IPS DF 6.9 (cell line): ENCODE measurements around the gene LRRFIP1.
A peak's percentile ranks its signal among the peaks of the same experiment; 100 is the strongest.

Experiments
- DNase-seq: peaks from one replicate; pipeline ENCODE4 v3.0.0-alpha.2; 2013; ENCODE audit warnings: low read depth, low spot score
- H3K27ac ChIP-seq: one replicate; pipeline ENCODE4 v1.5.1; 2013; ENCODE audit warnings: low read length, control low read depth
- H3K27me3 ChIP-seq: 2 replicates; pipeline ENCODE4 v1.6.1; 2013; ENCODE audit warnings: mild to moderate bottlenecking, low read length; ENCODE audit not compliant: control insufficient read depth, insufficient read depth
- H3K36me3 ChIP-seq: 2 replicates; pipeline ENCODE4 v1.6.1; 2013; ENCODE audit warnings: low read length; ENCODE audit not compliant: control insufficient read depth, insufficient read depth
- H3K4me1 ChIP-seq: 2 replicates; pipeline ENCODE4 v1.6.1; 2013; ENCODE audit warnings: low read length; ENCODE audit not compliant: control insufficient read depth, insufficient read depth
- H3K4me3 ChIP-seq: 2 replicates; pipeline ENCODE4 v1.5.1; 2013; ENCODE audit warnings: mild to moderate bottlenecking, low read length
- H3K9me3 ChIP-seq: 2 replicates; pipeline ENCODE4 v1.6.1; 2013; ENCODE audit warnings: low read length, inconsistent platforms; ENCODE audit not compliant: control insufficient read depth, insufficient read depth
- WGBS: extraction: QIAGEN DNeasy Blood & Tissue Kit; methylation state at CpG from one replicate; pipeline ENCODE4 v1.1.7; 2013; ENCODE audit warnings: mixed read lengths, missing lambda C conversion rate; ENCODE audit not compliant: insufficient read length, insufficient coverage; 5-methylcytosine and 5-hydroxymethylcytosine counted together

The LRRFIP1 gene

DNA sequence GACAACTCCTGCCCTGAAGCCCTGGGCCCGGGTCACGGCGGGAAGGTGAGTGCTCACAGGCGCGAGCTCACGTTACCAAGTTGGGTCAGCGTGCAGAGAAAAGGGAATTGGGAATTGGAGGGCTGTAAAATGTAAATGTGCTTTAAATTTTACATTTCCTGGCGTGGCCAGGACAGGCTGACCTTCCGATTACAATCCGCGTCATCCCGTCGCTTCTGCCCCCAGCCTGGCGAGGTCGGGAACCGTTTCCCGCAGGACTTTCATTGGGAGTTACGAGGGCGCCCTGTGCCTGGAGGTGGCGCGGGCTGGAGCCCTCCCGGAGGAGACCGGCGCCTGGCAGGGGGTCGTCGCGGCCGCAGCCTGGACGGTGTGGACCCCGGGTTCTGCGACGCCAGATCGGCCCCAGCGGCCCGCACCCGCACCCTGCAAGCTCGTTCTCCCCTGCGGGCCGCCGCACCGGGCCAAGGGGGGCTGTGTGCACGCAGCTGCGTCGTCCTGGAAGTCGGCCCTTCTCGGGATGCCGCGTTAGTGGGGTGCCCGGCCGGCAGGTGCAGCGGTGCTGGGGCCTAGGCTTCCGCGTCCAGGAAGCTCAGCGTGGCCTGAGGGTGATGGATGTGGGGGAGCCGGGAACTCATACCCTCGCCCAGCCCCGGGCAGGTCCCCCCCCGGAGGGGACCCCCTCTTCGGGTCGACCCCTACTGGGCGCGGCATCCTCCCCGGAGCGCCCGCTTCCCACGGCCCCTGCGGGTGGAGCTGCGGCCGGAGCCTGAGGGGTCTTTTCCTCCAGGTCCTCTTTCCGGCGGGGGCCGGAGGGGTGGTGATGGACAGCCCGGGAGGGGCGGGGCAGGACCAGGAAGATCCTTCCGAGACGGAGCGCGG lies 63.9 kb downstream of the LRRFIP1 start:
- WGBS, result no CpG with 5 or more reads among the region's 78 CpGs
- DNase-seq, result no peak
- Histone ChIP-seq H3K4me1 (peaks cover 11% of the 10 kb centered on the region), H3K36me3 (no peaks in the 10 kb centered on the region), H3K27ac (no peak overlapping the region), H3K9me3 (no peaks in the 10 kb centered on the region), H3K27me3 (no peaks in the 10 kb centered on the region), H3K4me3 (peak overlapping the region; percentile 86)

DNA sequence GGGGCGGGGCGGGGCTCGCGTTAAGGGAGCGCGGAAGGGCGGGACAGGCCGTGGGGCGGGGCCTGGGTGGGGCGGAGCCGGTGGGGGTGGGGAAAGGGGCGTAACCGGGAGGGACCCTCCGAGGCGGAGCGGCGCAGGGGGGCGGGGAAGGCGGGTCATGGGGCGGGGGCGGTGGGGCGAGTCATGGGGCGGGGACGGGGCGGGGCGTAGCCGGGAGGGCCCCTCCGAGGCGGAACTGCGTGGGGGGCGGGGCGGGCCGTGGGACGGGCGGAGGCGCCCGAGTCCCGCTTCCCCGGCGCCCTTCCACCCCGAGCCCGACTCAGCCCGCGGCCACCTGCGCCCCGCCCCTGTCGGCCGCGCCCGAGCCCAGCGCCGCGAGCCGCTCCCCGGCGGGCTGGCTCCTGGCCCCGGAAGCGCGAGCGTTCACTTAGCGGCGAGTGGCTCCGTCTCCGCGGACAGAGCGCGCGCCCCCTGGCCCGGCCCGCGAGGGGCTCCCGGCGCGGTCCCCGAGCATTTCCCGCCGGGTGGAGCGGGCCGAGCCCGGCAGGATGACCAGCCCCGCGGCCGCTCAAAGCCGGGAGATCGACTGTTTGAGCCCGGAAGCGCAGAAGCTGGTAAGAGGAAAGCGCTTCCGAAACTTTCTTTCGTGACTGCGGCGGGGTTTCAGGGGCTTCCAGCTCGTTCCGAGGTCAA lies 64.7 kb downstream of the LRRFIP1 start:
- H3K9me3 ChIP-seq, result no peaks in the 10 kb centered on the region
- H3K4me1 ChIP-seq, result peaks cover 11% of the 10 kb centered on the region
- H3K4me3 ChIP-seq, result peak overlapping the region; percentile 86
- no peak overlapping the region for H3K27ac ChIP-seq
- no peaks in the 10 kb centered on the region for H3K36me3 ChIP-seq
- no peak for DNase-seq
- WGBS, result no CpG with 5 or more reads among the region's 94 CpGs
- H3K27me3 ChIP-seq, result no peaks in the 10 kb centered on the region

DNA sequence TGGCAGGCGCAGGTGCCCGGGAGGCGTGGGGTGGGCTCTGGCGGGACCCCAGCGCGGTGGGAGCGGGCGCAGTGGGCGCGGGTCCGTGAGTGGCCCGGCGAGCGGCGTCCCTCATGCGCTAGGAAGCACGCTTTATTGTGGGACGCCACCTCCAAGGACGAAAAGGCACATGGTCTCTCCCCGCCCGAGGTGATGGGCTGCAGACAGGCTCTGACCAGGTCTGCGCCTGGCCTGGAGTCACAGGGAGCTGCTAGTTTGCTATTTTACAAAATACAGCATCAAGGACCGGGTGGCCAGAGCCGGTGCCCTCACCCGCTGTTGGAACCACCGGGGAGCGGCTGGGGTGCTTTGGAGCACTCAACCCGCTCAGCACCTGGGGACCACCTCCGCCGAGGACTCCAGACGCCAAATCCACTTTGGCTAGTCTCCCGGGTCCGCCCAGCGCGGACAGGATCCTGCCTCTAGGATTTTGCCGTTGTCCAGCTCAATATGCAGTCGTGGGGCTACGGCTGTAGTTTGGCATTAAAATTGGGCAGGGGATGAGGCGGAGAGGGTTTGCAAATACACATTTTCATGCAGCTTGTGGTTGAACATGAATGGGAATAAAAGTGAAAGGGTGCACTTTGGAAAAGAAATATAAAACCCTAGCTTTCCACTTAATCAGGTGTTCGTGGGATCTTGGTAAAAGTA lies 65.4 kb downstream of the LRRFIP1 start:
- H3K27ac ChIP-seq, result no peak overlapping the region
- H3K4me3 ChIP-seq, result peak overlapping the region; percentile 64
- H3K27me3 ChIP-seq, result no peaks in the 10 kb centered on the region
- H3K9me3 ChIP-seq, result no peaks in the 10 kb centered on the region
- peaks cover 11% of the 10 kb centered on the region for H3K4me1 ChIP-seq
- WGBS, result no CpG with 5 or more reads among the region's 40 CpGs
- no peaks in the 10 kb centered on the region for H3K36me3 ChIP-seq
- no peak for DNase-seq

DNA sequence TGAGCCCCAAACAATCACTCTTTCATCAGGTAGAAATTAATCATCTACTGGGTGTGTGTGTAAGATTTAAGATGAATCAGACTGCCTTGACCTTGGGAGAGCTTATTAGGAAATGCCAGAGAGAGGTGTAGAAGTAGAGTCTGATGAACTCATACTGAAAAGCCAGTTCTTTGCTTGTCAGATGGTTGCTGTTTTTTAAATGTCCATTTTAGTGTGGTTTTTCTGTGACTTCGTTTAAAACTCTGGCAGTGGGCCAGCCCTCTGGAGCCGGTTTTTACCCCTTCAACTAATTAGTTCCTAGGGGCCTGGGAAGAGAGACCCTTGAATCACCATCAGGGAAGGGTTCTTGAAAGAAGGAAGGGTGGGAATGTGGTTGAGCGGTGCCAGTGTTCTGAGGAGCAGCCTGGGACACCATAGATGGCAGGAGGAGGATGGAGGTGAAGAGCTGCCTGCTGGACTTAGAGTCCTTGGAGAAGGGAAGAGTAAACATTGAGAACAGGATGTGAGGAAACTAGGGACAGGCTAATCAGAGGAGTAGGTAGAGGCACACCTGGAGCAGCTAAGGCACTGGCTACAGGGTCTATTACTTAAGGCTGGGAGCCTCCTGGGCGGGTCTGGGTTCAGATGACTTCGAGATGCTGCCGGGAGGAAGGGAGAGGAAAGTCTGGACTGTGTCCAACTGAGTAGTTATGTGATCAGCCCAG lies 66.1 kb downstream of the LRRFIP1 start:
- no peaks in the 10 kb centered on the region for H3K9me3 ChIP-seq
- no peaks in the 10 kb centered on the region for H3K27me3 ChIP-seq
- no peak overlapping the region for H3K27ac ChIP-seq
- no peak overlapping the region; the same call in 1 of the 2 replicates for H3K4me3 ChIP-seq
- peaks cover 11% of the 10 kb centered on the region for H3K4me1 ChIP-seq
- no peak for DNase-seq
- no peaks in the 10 kb centered on the region for H3K36me3 ChIP-seq
- no CpG with 5 or more reads among the region's 6 CpGs for WGBS

DNA sequence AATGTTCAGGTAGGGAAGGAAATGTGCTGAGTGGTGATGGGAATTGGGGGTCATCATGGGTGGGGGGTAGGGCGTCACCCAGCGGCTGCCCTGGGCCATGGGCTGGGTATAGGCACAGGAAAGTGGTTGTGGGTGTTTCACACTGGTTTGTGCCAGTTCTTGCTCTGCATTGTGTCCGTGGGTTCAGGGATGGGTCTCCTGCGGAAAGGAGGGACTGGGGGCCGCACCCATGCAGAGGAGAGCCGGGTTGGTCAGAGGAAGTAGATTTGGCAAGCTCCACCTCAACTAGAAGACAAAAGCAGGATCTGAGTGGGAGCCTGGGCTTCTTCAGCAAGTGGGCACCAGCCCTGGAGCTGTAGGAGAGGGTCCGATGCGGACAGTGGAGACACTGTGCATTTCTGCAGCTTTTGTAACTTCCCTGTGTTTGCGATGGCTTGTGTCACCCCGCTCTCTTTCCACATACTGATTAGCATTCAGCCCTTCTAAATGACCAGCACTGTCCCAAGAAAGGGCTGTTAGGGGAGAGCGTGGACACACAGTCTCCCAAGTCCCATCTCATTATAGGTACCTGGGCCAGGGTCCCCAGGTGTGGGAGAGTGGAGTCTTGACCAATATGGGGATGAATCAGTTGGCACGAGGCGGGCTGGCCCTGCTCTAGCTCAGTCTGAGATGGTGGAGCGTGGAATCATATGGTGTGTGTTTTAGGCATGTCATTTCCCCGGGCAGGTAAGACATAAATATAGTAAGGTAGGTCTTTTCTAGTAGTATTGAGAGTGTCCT lies 67.2 kb downstream of the LRRFIP1 start:
- no peak overlapping the region for H3K27ac ChIP-seq
- no CpG with 5 or more reads among the region's 15 CpGs for WGBS
- H3K27me3 ChIP-seq, result no peaks in the 10 kb centered on the region
- no peak overlapping the region for H3K4me3 ChIP-seq
- H3K9me3 ChIP-seq, result no peaks in the 10 kb centered on the region
- H3K4me1 ChIP-seq, result peaks cover 11% of the 10 kb centered on the region
- no peaks in the 10 kb centered on the region for H3K36me3 ChIP-seq
- no peak for DNase-seq

DNA sequence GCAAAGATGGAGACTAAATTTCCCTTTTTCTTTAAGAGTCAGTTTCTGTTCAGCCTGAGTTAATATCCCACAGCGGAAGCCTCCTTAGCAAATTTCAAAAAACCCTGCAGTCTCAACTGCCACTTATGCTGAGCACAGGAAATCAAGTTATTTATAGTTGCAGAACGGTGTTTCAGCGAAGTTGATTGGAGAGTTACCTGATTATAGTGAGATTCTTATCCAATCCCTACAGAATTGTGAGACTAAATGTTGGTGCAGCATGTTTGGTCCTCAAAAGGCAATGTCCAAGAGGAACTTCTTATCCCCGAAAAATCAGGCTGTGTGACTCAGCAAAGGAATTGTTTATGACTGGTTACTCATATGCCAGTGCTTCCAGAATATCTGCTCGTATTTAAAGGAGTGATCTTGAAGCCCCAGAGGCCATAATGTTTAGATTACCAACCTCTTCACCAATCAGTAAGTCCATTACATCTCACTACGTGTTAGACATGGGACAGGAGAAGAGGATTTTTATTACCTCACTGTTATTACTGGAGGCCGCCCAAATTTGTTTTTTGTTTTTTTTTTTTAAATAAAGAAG lies 67.9 kb downstream of the LRRFIP1 start:
- peaks cover 16% of the 10 kb centered on the region for H3K4me1 ChIP-seq
- no peak overlapping the region for H3K4me3 ChIP-seq
- WGBS, result no CpG with 5 or more reads among the region's 7 CpGs
- no peak for DNase-seq
- H3K36me3 ChIP-seq, result no peaks in the 10 kb centered on the region
- H3K27ac ChIP-seq, result no peak overlapping the region
- no peaks in the 10 kb centered on the region for H3K9me3 ChIP-seq
- H3K27me3 ChIP-seq, result no peaks in the 10 kb centered on the region

DNA sequence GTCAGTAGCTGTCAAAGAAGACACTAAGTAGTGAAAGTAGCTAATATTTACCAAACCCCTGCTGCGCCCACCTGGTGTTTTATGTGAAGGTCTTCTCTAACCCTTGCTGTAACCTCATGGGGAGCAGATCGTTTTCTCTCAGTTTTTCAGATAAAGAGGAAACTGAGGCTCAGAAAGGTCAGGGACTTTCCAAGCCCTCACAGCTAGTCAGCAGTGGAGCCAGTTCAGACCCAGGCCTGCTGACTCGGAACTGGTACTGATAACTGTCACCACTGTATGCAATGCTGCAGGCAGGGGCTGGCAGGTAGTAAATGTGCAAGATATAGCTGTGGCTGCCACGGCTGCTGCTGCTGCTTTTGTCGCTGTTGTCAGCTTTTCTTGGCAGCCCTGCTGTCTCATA lies 69.1 kb downstream of the LRRFIP1 start:
- Histone ChIP-seq H3K27me3 (no peaks in the 10 kb centered on the region), H3K4me3 (no peak overlapping the region), H3K27ac (no peak overlapping the region), H3K9me3 (no peaks in the 10 kb centered on the region), H3K4me1 (peaks cover 24% of the 10 kb centered on the region), H3K36me3 (no peaks in the 10 kb centered on the region)
- no CpG with 5 or more reads among the region's 5 CpGs for WGBS
- no peak for DNase-seq

DNA sequence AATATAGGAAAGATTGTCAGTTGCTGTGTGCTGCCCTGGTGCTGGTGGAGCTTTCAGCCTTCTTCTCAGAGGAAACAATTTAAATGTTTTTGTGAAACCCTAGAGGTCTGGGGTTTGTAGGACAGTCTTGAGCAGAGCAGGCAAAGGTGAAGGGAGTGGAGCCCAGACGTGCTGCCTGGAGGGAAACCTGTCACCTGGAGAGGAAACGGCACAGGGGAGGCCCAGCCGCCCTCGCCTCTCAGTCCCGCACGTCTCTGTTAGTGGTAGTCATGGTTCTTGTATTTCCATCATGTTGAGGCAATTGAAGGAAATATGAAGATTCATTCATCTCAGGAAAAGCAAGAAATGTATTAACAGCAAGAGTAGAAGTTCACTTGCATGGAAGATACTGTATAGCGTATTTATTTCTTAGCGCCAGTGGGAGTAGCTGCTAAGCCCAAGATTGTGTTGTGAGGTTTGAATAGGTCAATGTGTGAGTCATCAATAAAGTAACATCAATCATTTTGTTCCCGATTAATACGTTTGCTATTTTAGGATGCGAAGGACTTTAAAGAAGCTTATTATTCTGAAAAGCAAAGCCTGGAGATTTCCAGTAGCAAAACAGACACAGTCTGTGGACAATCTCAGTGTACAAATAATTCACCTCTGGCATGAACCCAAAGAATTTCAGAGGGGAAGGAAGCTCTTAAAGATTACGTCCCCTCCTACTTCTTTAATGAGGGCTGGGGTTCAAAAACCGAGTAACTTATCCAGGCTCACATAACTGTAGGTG lies 70.4 kb downstream of the LRRFIP1 start:
- no peak overlapping the region for H3K4me3 ChIP-seq

DNA sequence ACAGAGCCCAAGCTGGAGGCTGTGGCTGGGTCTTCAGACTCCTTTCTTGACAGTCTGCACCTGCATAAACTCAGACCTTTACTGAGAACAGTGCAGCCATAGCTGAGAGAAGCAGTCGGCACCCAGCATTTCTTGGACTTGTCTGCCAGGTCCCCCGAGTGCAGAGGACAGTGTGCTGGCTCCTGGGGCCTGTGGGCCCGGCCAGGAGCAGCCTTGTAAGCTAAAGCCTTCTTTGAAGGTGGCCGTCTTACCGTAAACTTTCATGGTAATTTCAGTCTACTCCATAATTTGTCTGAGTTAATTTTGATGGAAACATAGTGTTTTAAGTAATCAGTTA lies 70.9 kb downstream of the LRRFIP1 start:
- Histone ChIP-seq H3K27ac (no peak overlapping the region), H3K9me3 (no peaks in the 10 kb centered on the region), H3K4me3 (no peak overlapping the region), H3K36me3 (no peaks in the 10 kb centered on the region), H3K4me1 (peaks cover 24% of the 10 kb centered on the region), H3K27me3 (no peaks in the 10 kb centered on the region)
- no CpG with 5 or more reads among the region's 5 CpGs for WGBS
- no peak for DNase-seq

More for the DNA sequence above, 70.4 kb downstream of the LRRFIP1 start:
- Histone ChIP-seq H3K36me3 (no peaks in the 10 kb centered on the region), H3K27ac (no peak overlapping the region), H3K27me3 (no peaks in the 10 kb centered on the region), H3K4me1 (peaks cover 24% of the 10 kb centered on the region), H3K9me3 (no peaks in the 10 kb centered on the region)
- no CpG with 5 or more reads among the region's 13 CpGs for WGBS
- no peak for DNase-seq
